ENCODE measurements around the gene KIFBP. TPM values are rescaled to one million over a fixed set of nuclear protein-coding genes. Genes with fewer than 3 reads are reported as not detected.
A peak's percentile ranks its signal among the peaks of the same experiment; 100 is the strongest.

KIFBP gene
- total and polyA plus RNA-seq, 2 donors from 2014 or later = 25.6 to 26.7 TPM

DNA sequence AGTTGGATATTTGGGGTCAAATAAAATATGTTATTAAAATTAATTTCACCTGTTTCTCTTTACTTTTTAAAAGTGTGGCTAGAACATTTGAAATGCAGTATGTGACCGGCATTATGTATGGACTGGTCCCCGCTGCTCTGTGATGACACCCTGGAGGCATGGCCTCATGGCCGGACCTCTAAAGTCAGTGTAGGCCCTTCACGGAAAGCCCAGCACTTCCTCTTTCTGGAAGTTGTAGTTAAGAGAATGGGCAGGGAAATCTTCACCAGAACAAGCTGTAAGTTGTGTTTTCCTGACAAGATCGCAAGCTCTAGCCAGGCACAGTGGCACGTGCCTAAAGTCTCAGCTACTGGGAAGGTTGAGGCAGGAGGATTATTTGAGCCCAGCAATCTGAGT is 61.0 kb downstream of the KIFBP start:
- no peaks in the 10 kb centered on the region for H3K27me3 ChIP-seq (ENCODE audit: control insufficient read depth, insufficient read depth, low read length)
- intact Hi-C loops (cut with DNase I) = no loop called here
- TF ChIP-seq CTCF (IDR thresholded peaks at IDR 0.05; ENCODE audit: borderline replicate concordance, extremely low read depth, insufficient read depth) = no peak
- H3K36me3 ChIP-seq (ENCODE audit: control insufficient read depth in 2 of 3, insufficient read depth in 3 of 3, low read length in 3 of 3) = no peaks in the 10 kb centered on the region
- no peak for DNase-seq
- no peaks in the 10 kb centered on the region for H3K9me3 ChIP-seq (ENCODE audit: control insufficient read depth in 2 of 3, insufficient read depth in 1 of 3, low read length in 3 of 3)
- no peak overlapping the region for H3K4me3 ChIP-seq (ENCODE audit: low read length in 3 of 3)
- no peak overlapping the region for H3K27ac ChIP-seq (ENCODE audit: low read depth in 2 of 2, low read length in 2 of 2)
- H3K4me1 ChIP-seq (ENCODE audit: control insufficient read depth in 2 of 3, insufficient read depth in 2 of 3, low read depth in 1 of 3, low read length in 3 of 3) = no peaks in the 10 kb centered on the region
- no peak overlapping the region for H3K9ac ChIP-seq (ENCODE audit: low read length in 3 of 3)
- FAIRE-seq = no peak

DNA sequence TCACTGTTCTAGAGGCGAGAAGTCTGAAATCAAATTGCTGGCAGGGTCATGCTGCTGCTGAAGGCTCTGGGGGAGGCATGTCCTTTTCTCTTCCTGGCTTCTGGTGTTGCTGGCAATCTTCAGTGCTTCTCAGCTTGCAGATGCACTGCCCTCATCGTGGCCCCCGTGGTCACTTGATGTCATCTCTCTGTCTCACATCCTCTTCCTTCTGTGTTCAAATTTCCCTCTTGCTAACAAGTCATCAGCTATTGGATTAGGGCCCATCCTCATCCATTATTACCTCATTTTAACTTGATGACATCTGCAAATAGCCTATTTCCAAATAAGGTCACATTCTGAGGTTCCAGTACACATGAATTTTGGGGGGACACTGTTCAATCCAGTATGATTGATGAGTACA is 62.7 kb downstream of the KIFBP start:
- FAIRE-seq (no peak), DNase-seq (peak in 2 of 5 donors; percentile 13 to 78)
- H3K4me1 ChIP-seq (ENCODE audit: control insufficient read depth in 2 of 3, insufficient read depth in 2 of 3, low read depth in 1 of 3, low read length in 3 of 3) = peaks cover 0 to 4% (median 0%) of the 10 kb centered on the region in 3 donors
- intact Hi-C loops (cut with DNase I) = no loop called here
- no peaks in the 10 kb centered on the region for H3K36me3 ChIP-seq (ENCODE audit: control insufficient read depth in 2 of 3, insufficient read depth in 3 of 3, low read length in 3 of 3)
- H3K27me3 ChIP-seq (ENCODE audit: control insufficient read depth, insufficient read depth, low read length) = no peaks in the 10 kb centered on the region
- no peak overlapping the region for H3K9ac ChIP-seq (ENCODE audit: low read length in 3 of 3)
- no peaks in the 10 kb centered on the region for H3K9me3 ChIP-seq (ENCODE audit: control insufficient read depth in 2 of 3, insufficient read depth in 1 of 3, low read length in 3 of 3)
- no peak overlapping the region for H3K4me3 ChIP-seq (ENCODE audit: low read length in 3 of 3)
- no peak overlapping the region for H3K27ac ChIP-seq (ENCODE audit: low read depth in 2 of 2, low read length in 2 of 2)
- TF ChIP-seq CTCF (IDR thresholded peaks at IDR 0.05; ENCODE audit: borderline replicate concordance, extremely low read depth, insufficient read depth) = no peak

DNA sequence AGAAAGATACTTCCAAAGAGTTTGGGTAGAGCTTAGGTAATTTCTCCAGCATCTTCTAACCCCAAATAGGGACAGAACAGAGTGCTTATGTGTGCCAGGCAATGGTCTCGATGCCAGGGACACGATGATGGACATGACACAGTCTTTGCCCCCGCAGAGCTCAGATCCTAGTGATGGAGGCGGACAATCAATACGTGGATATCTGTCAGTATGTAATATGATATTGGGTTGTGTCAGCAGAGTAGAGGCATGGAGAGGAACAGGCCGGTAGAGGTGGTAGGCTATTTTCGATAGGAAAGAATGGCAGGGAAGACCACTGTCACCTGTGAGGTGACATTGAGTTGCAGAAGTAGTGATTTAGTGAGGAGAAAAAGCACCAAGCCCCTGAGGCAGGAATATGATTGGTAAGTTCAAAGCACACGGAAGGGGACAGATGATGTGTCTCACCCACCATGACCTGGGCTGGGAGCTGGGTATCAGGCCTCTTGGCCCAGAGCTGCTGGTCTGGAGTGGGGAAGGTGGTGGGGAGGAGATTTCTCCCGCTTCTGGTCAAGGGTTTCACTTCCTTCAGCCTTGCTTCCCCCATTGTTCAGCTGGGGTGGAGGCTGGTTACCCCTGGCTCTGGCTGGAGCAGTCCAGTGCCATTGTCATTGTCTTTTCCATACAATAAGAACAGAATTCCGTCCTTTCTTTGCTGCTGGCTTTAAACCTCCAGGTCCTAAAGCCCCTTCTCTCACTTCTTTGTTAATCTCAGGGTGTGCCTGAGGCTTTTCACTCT is 63.3 kb downstream of the KIFBP start:
- no peaks in the 10 kb centered on the region for H3K36me3 ChIP-seq (ENCODE audit: control insufficient read depth in 2 of 3, insufficient read depth in 3 of 3, low read length in 3 of 3)
- FAIRE-seq (no peak), DNase-seq (no peak)
- no peak overlapping the region for H3K4me3 ChIP-seq (ENCODE audit: low read length in 3 of 3)
- no peak for TF ChIP-seq CTCF (IDR thresholded peaks at IDR 0.05; ENCODE audit: borderline replicate concordance, extremely low read depth, insufficient read depth)
- H3K4me1 ChIP-seq (ENCODE audit: control insufficient read depth in 2 of 3, insufficient read depth in 2 of 3, low read depth in 1 of 3, low read length in 3 of 3) = peaks cover 0 to 8% (median 0%) of the 10 kb centered on the region in 3 donors
- peak overlapping the region in 1 of 2 donors; percentile 24 for H3K27ac ChIP-seq (ENCODE audit: low read depth in 2 of 2, low read length in 2 of 2)
- H3K9ac ChIP-seq (ENCODE audit: low read length in 3 of 3) = no peak overlapping the region
- intact Hi-C loops (cut with DNase I) = no loop called here
- no peaks in the 10 kb centered on the region for H3K27me3 ChIP-seq (ENCODE audit: control insufficient read depth, insufficient read depth, low read length)
- no peaks in the 10 kb centered on the region for H3K9me3 ChIP-seq (ENCODE audit: control insufficient read depth in 2 of 3, insufficient read depth in 1 of 3, low read length in 3 of 3)
